ENCODE results near the gene CCDC127. TPM values are rescaled to one million over a fixed set of nuclear protein-coding genes. Genes with fewer than 3 reads are reported as not detected.
"Not testable (repeated sequence)": the region's sequence is repeated elsewhere in the genome, so short reads cannot be mapped to it uniquely, and the experiment has no call there.

CCDC127 gene
- total and polyA plus RNA-seq, 4 donors = 1.1 to 2.6 (median 2.1) TPM

DNA sequence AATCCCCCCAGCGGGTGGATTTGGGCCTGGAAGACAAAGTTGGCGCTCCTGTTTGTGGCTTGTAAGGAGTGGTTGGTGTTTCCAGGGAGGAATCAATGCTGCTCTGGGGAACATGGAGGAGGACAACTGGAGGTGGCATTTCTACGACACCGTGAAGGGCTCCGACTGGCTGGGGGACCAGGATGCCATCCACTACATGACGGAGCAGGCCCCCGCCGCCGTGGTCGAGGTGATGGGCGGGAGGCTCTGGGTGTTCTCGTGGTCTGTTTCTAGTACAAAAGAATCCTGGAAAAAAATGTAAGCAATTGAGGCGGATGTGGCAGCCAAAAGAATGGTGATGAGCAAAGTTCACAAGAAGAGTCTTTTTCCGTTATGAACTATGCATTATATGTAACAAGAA, 7.4 kb upstream of the CCDC127 start:
- no peaks in the 10 kb centered on the region for H3K9me3 ChIP-seq (ENCODE audit: control insufficient read depth in 4 of 4, low read length in 3 of 4)
- H3K9ac ChIP-seq (ENCODE audit: low read depth in 1 of 2, low read length in 2 of 2) = no peak overlapping the region
- 97% methylated on average over 14 of the region's 14 CpGs for WGBS
- no peak for TF ChIP-seq GABPA (IDR thresholded peaks at IDR 0.05 in 1 of 2, conservative IDR thresholded peaks at IDR 0.05 in 1 of 2)
- TF ChIP-seq NR2F2 (IDR thresholded peaks at IDR 0.05) = no peak
- H3K4me3 ChIP-seq (ENCODE audit: low read depth in 1 of 3, low read length in 3 of 3) = no peak overlapping the region
- peaks cover 0 to 12% (median 8%) of the 10 kb centered on the region in 4 donors for H3K4me1 ChIP-seq (ENCODE audit: control insufficient read depth in 4 of 4, insufficient read depth in 4 of 4, low read length in 3 of 4)
- DNase-seq (ENCODE audit: low spot score) = no peak
- no peak overlapping the region for H3K27ac ChIP-seq (ENCODE audit: low read depth in 1 of 2, low read length in 2 of 2)
- H3K36me3 ChIP-seq (ENCODE audit: control insufficient read depth in 4 of 4, insufficient read depth in 3 of 4, low read depth in 1 of 4, low read length in 3 of 4) = peaks cover 13 to 45% (median 39%) of the 10 kb centered on the region in 4 donors
- no peaks in the 10 kb centered on the region for H3K27me3 ChIP-seq (ENCODE audit: control insufficient read depth in 4 of 4, insufficient read depth in 4 of 4, low read length in 3 of 4)

DNA sequence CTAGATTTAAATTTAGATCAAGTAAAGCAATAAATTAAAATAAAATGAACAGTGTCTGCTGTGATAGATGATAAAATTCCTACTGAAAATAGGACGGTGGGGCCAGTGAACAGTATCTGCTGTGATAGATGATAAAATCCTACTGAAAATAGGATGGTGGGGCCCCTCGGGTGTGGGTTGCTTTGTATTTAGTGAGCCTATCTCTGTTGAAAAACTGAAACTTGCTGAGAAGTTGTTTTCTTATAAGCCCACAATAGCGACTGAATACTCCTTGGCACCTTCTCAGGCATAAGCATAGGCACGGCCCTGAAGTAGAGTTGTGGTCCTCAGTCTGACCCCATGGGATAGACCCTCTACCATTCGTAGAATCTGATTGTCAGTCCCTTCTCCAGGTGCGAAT, 5.8 kb upstream of the CCDC127 start:
- Histone ChIP-seq H3K9me3 (ENCODE audit: control insufficient read depth in 4 of 4, low read length in 3 of 4) (no peaks in the 10 kb centered on the region), H3K4me1 (ENCODE audit: control insufficient read depth in 4 of 4, insufficient read depth in 4 of 4, low read length in 3 of 4) (peaks cover 0 to 27% (median 14%) of the 10 kb centered on the region in 4 donors), H3K27ac (ENCODE audit: low read depth in 1 of 2, low read length in 2 of 2) (no peak overlapping the region), H3K4me3 (ENCODE audit: low read depth in 1 of 3, low read length in 3 of 3) (no peak overlapping the region), H3K27me3 (ENCODE audit: control insufficient read depth in 4 of 4, insufficient read depth in 4 of 4, low read length in 3 of 4) (no peaks in the 10 kb centered on the region), H3K36me3 (ENCODE audit: control insufficient read depth in 4 of 4, insufficient read depth in 3 of 4, low read depth in 1 of 4, low read length in 3 of 4) (peaks cover 11 to 37% (median 27%) of the 10 kb centered on the region in 4 donors), H3K9ac (ENCODE audit: low read depth in 1 of 2, low read length in 2 of 2) (no peak overlapping the region)
- DNase-seq (ENCODE audit: low spot score) = no peak
- TF ChIP-seq SP1 (IDR thresholded peaks at IDR 0.05) (no peak), FOXA2 (IDR thresholded peaks at IDR 0.05) (no peak), FOXA1 (IDR thresholded peaks at IDR 0.05) (no peak), HNF4A (conservative IDR thresholded peaks at IDR 0.05) (no peak), TAF1 (conservative IDR thresholded peaks at IDR 0.05) (no peak), YY1 (IDR thresholded peaks at IDR 0.05) (no peak), RXRA (IDR thresholded peaks at IDR 0.05) (no peak)
- TF ChIP-seq, protein P1, sequence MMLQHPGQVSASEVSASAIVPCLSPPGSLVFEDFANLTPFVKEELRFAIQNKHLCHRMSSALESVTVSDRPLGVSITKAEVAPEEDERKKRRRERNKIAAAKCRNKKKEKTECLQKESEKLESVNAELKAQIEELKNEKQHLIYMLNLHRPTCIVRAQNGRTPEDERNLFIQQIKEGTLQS (IDR thresholded peaks at IDR 0.05) = no peak
- TF ChIP-seq, protein P2, sequence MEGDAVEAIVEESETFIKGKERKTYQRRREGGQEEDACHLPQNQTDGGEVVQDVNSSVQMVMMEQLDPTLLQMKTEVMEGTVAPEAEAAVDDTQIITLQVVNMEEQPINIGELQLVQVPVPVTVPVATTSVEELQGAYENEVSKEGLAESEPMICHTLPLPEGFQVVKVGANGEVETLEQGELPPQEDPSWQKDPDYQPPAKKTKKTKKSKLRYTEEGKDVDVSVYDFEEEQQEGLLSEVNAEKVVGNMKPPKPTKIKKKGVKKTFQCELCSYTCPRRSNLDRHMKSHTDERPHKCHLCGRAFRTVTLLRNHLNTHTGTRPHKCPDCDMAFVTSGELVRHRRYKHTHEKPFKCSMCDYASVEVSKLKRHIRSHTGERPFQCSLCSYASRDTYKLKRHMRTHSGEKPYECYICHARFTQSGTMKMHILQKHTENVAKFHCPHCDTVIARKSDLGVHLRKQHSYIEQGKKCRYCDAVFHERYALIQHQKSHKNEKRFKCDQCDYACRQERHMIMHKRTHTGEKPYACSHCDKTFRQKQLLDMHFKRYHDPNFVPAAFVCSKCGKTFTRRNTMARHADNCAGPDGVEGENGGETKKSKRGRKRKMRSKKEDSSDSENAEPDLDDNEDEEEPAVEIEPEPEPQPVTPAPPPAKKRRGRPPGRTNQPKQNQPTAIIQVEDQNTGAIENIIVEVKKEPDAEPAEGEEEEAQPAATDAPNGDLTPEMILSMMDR (IDR thresholded peaks at IDR 0.05; ENCODE audit: low read depth, low read length, missing input control) = no peak
- TF ChIP-seq, protein P3, sequence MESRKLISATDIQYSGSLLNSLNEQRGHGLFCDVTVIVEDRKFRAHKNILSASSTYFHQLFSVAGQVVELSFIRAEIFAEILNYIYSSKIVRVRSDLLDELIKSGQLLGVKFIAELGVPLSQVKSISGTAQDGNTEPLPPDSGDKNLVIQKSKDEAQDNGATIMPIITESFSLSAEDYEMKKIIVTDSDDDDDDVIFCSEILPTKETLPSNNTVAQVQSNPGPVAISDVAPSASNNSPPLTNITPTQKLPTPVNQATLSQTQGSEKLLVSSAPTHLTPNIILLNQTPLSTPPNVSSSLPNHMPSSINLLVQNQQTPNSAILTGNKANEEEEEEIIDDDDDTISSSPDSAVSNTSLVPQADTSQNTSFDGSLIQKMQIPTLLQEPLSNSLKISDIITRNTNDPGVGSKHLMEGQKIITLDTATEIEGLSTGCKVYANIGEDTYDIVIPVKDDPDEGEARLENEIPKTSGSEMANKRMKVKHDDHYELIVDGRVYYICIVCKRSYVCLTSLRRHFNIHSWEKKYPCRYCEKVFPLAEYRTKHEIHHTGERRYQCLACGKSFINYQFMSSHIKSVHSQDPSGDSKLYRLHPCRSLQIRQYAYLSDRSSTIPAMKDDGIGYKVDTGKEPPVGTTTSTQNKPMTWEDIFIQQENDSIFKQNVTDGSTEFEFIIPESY (IDR thresholded peaks at IDR 0.05) = no peak
- TF ChIP-seq, protein P4, sequence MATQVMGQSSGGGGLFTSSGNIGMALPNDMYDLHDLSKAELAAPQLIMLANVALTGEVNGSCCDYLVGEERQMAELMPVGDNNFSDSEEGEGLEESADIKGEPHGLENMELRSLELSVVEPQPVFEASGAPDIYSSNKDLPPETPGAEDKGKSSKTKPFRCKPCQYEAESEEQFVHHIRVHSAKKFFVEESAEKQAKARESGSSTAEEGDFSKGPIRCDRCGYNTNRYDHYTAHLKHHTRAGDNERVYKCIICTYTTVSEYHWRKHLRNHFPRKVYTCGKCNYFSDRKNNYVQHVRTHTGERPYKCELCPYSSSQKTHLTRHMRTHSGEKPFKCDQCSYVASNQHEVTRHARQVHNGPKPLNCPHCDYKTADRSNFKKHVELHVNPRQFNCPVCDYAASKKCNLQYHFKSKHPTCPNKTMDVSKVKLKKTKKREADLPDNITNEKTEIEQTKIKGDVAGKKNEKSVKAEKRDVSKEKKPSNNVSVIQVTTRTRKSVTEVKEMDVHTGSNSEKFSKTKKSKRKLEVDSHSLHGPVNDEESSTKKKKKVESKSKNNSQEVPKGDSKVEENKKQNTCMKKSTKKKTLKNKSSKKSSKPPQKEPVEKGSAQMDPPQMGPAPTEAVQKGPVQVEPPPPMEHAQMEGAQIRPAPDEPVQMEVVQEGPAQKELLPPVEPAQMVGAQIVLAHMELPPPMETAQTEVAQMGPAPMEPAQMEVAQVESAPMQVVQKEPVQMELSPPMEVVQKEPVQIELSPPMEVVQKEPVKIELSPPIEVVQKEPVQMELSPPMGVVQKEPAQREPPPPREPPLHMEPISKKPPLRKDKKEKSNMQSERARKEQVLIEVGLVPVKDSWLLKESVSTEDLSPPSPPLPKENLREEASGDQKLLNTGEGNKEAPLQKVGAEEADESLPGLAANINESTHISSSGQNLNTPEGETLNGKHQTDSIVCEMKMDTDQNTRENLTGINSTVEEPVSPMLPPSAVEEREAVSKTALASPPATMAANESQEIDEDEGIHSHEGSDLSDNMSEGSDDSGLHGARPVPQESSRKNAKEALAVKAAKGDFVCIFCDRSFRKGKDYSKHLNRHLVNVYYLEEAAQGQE (IDR thresholded peaks at IDR 0.05) = no peak
- 86% methylated on average over 6 of the region's 6 CpGs for WGBS

DNA sequence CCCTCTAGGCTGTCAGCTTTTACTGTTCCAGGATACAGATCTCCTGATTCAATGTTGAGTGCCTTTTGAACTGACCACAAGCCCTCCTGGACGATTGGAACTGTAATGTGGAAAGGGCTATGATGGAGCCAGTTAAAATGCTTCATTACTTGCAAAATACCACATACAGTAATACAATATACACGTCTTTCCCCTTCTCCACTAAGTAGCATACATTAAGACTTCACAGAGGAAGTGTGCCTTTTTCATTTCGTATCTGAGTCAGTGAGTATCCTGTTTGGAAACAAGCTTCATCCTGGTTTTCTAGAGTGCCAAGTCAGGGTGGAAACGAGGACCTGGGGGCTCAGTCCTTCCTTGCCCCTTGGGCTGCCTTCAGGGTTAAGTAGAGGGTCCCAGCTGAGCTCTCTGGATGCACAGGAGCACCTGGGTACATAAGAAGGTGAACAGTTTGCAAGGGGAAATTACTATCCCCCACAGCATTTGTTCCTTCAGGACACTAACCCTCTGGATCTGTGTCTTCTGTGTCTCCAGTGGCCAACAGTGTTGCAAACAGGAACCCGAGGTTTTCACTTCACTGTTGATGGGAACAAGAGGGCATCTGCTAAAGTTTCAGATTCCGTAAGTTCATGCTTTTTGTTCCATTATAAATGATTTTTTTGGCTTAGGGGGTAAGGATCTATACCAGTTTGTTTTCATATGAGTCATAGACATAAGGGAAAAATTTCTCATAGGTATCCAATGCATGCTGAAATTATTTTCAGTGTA, 5.2 kb upstream of the CCDC127 start:
- H3K9me3 ChIP-seq (ENCODE audit: control insufficient read depth in 4 of 4, low read length in 3 of 4); H3K4me3 ChIP-seq (ENCODE audit: low read depth in 1 of 3, low read length in 3 of 3); H3K9ac ChIP-seq (ENCODE audit: low read depth in 1 of 2, low read length in 2 of 2); H3K27ac ChIP-seq (ENCODE audit: low read depth in 1 of 2, low read length in 2 of 2); DNase-seq (ENCODE audit: low spot score); H3K27me3 ChIP-seq (ENCODE audit: control insufficient read depth in 4 of 4, insufficient read depth in 4 of 4, low read length in 3 of 4): not testable (repeated sequence)
- Histone ChIP-seq H3K36me3 (ENCODE audit: control insufficient read depth in 4 of 4, insufficient read depth in 3 of 4, low read depth in 1 of 4, low read length in 3 of 4) (peaks cover 8 to 30% (median 22%) of the 10 kb centered on the region in 4 donors), H3K4me1 (ENCODE audit: control insufficient read depth in 4 of 4, insufficient read depth in 4 of 4, low read length in 3 of 4) (peaks cover 0 to 29% (median 14%) of the 10 kb centered on the region in 4 donors)
- WGBS = 56% methylated on average over 6 of the region's 6 CpGs
